ENCODE results near the gene KATNBL1.

KATNBL1 gene

GRCh38 chr15:34114739-34115138 is 95.2 kb downstream of the KATNBL1 start:
- no peak for DNase-seq (ENCODE audit: low read depth)

GRCh38 chr15:34114215-34114614 is 95.7 kb downstream of the KATNBL1 start:
- no peak for DNase-seq (ENCODE audit: low read depth)

GRCh38 chr15:34111488-34111887 is 98.4 kb downstream of the KATNBL1 start:
- no peak for DNase-seq (ENCODE audit: low read depth)

GRCh38 chr15:34109797-34110663 is 99.9 kb downstream of the KATNBL1 start:
- no peak for DNase-seq (ENCODE audit: low read depth)

GRCh38 chr15:34107315-34107714 is 102.6 kb downstream of the KATNBL1 start:
- DNase-seq (ENCODE audit: low read depth), result no peak

GRCh38 chr15:34106423-34106822 is 103.5 kb downstream of the KATNBL1 start:
- DNase-seq (ENCODE audit: low read depth), result no peak

GRCh38 chr15:34102175-34102925 is 107.5 kb downstream of the KATNBL1 start:
- no peak for DNase-seq (ENCODE audit: low read depth)

- DNase-seq (ENCODE audit: low read depth), result peak; percentile 98
Observed at GRCh38 chr15:34101366-34102174, 108.3 kb downstream of the KATNBL1 start, which contains the start of the genes EMC7 and PGBD4. EMC7 (minus strand) TSS chr15:34101862; CDS start chr15:34101839, 23 bp downstream. PGBD4 (plus strand) TSS chr15:34102083; CDS start chr15:34102532, 449 bp downstream.

GRCh38 chr15:34099914-34100313 is 110.0 kb downstream of the KATNBL1 start:
- DNase-seq (ENCODE audit: low read depth), result no peak

Data from stimulated activated CD8-positive, alpha-beta memory T cell treated with anti-CD3 and anti-CD28 coated beads, Interleukin-4, amount 100 ng/mL, for 24 hours (primary cell).